Cardiac fibroblast (primary cell): ENCODE measurements around the gene TEP1.

Experiments used
- DNase-seq, 2 donors: peaks; one replicate each; pipeline versions ENCODE4 v3.0.0 to v3.0.0-alpha.2; 2010; ENCODE audit warnings: low read depth in 2 of 2
- H3K4me3 ChIP-seq, 2 donors: replicated peaks in 1 of 2; 1 replicate in 1 of 2; 2 replicates in 1 of 2; pipeline ENCODE4 v1.5.1; 2011; ENCODE audit warnings: low read depth in 2 of 2, low read length in 2 of 2, mild to moderate bottlenecking in 2 of 2, moderate library complexity in 1 of 2
- CTCF ChIP-seq: IDR thresholded peaks from one replicate; pipeline ENCODE4 v1.5.1; 2011; ENCODE audit warnings: low read depth, mild to moderate bottlenecking, low read length, inconsistent platforms

TEP1 gene

DNA sequence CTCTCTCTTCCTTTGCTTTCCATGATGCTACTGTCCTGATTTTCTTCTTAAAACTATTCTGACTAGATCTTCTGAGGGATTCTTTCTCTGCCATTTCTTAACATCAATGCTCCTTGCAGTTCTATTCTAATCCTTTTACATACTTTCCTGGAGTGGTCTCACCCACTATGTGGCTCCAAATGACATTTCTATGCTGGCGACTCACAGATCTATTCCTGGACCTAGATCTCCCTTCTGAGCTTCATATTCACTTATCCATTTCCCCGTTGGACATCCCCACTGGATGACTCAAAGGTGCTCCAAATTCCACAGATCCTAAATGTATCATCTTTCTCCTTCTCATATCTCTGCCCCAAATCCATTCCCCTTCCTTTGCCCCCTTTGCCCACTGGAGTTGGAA, 4.1 kb downstream of the TEP1 start:
- TF ChIP-seq CTCF: no peak
- peak in 1 of 2 donors; percentile 45 for DNase-seq
- no peak overlapping the region for H3K4me3 ChIP-seq

- DNase-seq: no peak
- H3K4me3 ChIP-seq: no peak overlapping the region
- TF ChIP-seq CTCF: no peak
These were observed 9.8 kb downstream of the TEP1 start for GRCh38 chr14:20403521-20403920.

GRCh38 chr14:20400965-20401593, 12.2 kb downstream of the TEP1 start:
- DNase-seq: peak in 1 of 2 donors; percentile 60
- no peak for TF ChIP-seq CTCF
- no peak overlapping the region for H3K4me3 ChIP-seq

DNA sequence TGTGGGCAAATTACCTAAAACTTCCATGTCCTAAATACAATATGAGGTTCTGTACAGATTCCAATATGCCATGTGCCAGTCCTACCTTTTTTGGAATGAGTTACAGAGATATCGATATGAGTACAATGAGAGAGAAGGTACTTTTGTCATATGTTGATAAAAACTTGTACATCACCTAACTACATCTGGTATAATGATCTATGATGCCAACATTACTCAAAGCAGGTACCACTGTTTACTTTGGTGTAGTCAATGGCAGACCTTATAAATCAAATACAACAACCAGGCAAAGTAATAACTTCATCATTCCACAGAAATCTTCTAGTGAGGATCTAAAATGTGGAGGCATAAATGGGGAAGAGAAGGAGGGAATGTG, 12.7 kb downstream of the TEP1 start:
- H3K4me3 ChIP-seq: no peak overlapping the region
- TF ChIP-seq CTCF: no peak
- DNase-seq: no peak

DNA sequence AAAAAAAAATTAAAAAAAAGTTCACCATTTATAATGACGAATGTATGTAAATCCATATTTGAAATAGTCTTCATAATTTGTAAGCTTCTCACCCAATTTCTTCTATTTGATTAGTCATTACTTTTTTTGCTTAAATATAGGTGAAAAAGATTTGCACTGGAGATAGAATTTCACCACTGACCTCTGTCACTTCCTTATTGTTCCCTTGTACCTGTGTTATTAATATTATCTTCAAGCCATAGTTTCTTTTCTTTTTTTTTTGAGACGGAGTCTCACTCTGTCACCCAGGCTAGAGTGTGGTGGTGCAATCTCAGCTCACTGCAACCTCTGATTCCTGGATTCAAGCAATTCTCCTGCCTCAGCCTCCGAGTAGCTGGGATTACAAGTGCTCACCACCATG, 15.8 kb downstream of the TEP1 start:
- H3K4me3 ChIP-seq: no peak overlapping the region
- DNase-seq: no peak
- TF ChIP-seq CTCF: no peak

- no peak for TF ChIP-seq CTCF
- no peak overlapping the region for H3K4me3 ChIP-seq
These were observed 21.8 kb downstream of the TEP1 start for GRCh38 chr14:20391505-20391904.

DNA sequence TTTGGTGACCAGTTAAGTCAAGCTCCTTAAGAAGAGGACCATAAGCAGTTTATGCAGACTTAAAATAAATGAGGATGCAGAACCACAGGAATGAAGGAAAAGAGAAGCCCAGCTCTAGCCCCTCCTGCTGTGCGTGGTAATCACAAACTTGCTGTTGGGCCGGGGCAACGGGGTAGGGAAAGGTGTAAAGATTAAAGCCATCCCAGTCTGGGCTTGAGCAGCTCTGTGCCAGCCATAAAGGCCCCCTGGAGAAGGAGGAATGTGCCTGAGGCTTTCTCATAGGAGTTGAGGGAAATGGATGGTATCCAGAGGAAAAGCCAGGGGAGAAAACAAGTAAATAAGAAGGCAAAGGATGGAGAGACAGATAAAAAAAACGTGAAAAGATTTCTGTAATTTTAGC, 25.1 kb downstream of the TEP1 start:
- DNase-seq: no peak
- no peak for TF ChIP-seq CTCF
- H3K4me3 ChIP-seq: no peak overlapping the region

More at GRCh38 chr14:20391505-20391904, 21.8 kb downstream of the TEP1 start:
- DNase-seq: no peak
